WTC11 (cell line): ENCODE data around the gene KAT2B. TPM values are rescaled to one million over a fixed set of nuclear protein-coding genes. Genes with fewer than 3 reads are reported as not detected.

Experiments used
- ATAC-seq: fragments of 200-7000 bp; cut with Tn5 transposase; 2 replicates; pipeline ENCODE4 v1.10.0; 2021; ENCODE audit warnings: mild to moderate bottlenecking, moderate library complexity
- CTCF ChIA-PET: fragments of 300-600 bp; sonication (Branson Sonifier 250); formaldehyde crosslinking; loops from one replicate; lab custom pipeline; 2021; ENCODE audit warnings: antibody characterized with exemption; lab: Charles Lee
- POLR2A ChIA-PET: fragments of 350-600 bp; sonication (Branson Sonifier 250); formaldehyde crosslinking; loops from one replicate; lab custom pipeline; 2021; ENCODE audit warnings: antibody characterized with exemption; lab: Charles Lee
- DNase-seq: peaks from one replicate; pipeline ENCODE4 v3.0.0; 2021; ENCODE audit warnings: low spot score
- H3K27ac Mint-ChIP-seq: 2 replicates; pipeline ENCODE4 v1.8.0; 2021; ENCODE audit warnings: mixed read lengths
- H3K27me3 Mint-ChIP-seq: 2 replicates; pipeline ENCODE4 v1.8.0; 2021; ENCODE audit warnings: low read depth, mild to moderate bottlenecking, moderate library complexity, mixed read lengths
- H3K36me3 Mint-ChIP-seq: 2 replicates; pipeline ENCODE4 v1.8.0; 2021; ENCODE audit warnings: mixed read lengths
- H3K4me1 Mint-ChIP-seq: 2 replicates; pipeline ENCODE4 v1.8.0; 2022; ENCODE audit warnings: mixed read lengths
- H3K4me3 Mint-ChIP-seq: 2 replicates; pipeline ENCODE4 v1.8.0; 2021; ENCODE audit warnings: mild to moderate bottlenecking, moderate library complexity, mixed read lengths
- H3K9me3 Mint-ChIP-seq: 2 replicates; pipeline ENCODE4 v1.8.0; 2021; ENCODE audit warnings: mixed read lengths
- STAT6 ChIP-seq: sonication (generic); formaldehyde crosslinking; conservative IDR thresholded peaks from 2 replicates; pipeline ENCODE4 v1.8.1; 2023; ENCODE audit warnings: mild to moderate bottlenecking, low read depth, missing genetic modification reagents, moderate library complexity
- ZBTB21 ChIP-seq: sonication (generic); formaldehyde crosslinking; IDR thresholded peaks from 2 replicates; pipeline ENCODE4 v1.8.1; 2023; ENCODE audit warnings: mild to moderate bottlenecking, missing genetic modification reagents, borderline replicate concordance
- microRNA-seq: library from miRNA; unstranded; fragments of <30 nt; microRNA quantifications from one replicate; pipeline ENCODE4 v1.2.0, GENCODE V29; 2022; ENCODE audit warnings: borderline number of aligned reads
- total RNA-seq: library from RNA; stranded (reverse); gene quantifications from 3 replicates; pipeline ENCODE4 v1.2.3, GENCODE V29; 2021

The KAT2B gene
- total RNA-seq, 1 experiment from 2014 or later, result 2.7 TPM

- Mint-ChIP-seq H3K4me1 (no peaks in the 10 kb centered on the region), H3K36me3 (no peaks in the 10 kb centered on the region), H3K27me3 (no peaks in the 10 kb centered on the region), H3K9me3 (peaks cover 9% of the 10 kb centered on the region), H3K27ac (no peak overlapping the region), H3K4me3 (no peak overlapping the region)
- POLR2A ChIA-PET, result no interaction called here
- ATAC-seq, result no peak
- DNase-seq, result no peak
- TF ChIP-seq ZBTB21 (CRISPR knock-in tag), result no peak
- TF ChIP-seq STAT6, result no peak
- CTCF ChIA-PET, result no interaction called here
These were observed 160.9 kb downstream of the KAT2B start for GRCh38 chr3:20201143-20201542.

Small RNA genes within 50 kb of the gene (microRNA-seq; reads per million reads assigned to microRNA genes)
- gene MIR3135A, result not detected

Other genes starting within 250 kb of the KAT2B start
- 0.46 to 1.0 TPM (median 0.85 TPM) in 3 replicates for gene EFHB, start 106.2 kb upstream of the KAT2B start, total RNA-seq
- gene RAB5A, start 93.3 kb upstream of the KAT2B start, total RNA-seq, result 81.8 to 97.1 TPM (median 84.8 TPM) in 3 replicates
- gene PP2D1, start 28.2 kb upstream of the KAT2B start, total RNA-seq, result not detected in 3 replicates
- 31.5 to 34.3 TPM (median 32.2 TPM) in 3 replicates for gene SGO1, start 145.8 kb downstream of the KAT2B start, total RNA-seq